Neural progenitor cell (in vitro differentiated cells): Measurements from ENCODE around the gene CD40.

Experiments
- CTCF ChIP-seq: fragments of 200-600 bp; sonication (generic); IDR thresholded peaks from 2 replicates; pipeline ENCODE4 v1.5.1; 2017; ENCODE audit warnings: antibody characterized with exemption, mild to moderate bottlenecking
- EZH2 ChIP-seq: fragments of 200-600 bp; sonication (generic); IDR thresholded peaks from 2 replicates; pipeline ENCODE4 v1.6.1; 2017; ENCODE audit warnings: antibody characterized with exemption, mild to moderate bottlenecking, moderate library complexity

- no peak for TF ChIP-seq CTCF
- no peak for TF ChIP-seq EZH2
Observed at GRCh38 chr20:46152824-46153586, 34.9 kb downstream of the CD40 start.
